ENCODE data around the gene VSTM4.

The VSTM4 gene

DNA sequence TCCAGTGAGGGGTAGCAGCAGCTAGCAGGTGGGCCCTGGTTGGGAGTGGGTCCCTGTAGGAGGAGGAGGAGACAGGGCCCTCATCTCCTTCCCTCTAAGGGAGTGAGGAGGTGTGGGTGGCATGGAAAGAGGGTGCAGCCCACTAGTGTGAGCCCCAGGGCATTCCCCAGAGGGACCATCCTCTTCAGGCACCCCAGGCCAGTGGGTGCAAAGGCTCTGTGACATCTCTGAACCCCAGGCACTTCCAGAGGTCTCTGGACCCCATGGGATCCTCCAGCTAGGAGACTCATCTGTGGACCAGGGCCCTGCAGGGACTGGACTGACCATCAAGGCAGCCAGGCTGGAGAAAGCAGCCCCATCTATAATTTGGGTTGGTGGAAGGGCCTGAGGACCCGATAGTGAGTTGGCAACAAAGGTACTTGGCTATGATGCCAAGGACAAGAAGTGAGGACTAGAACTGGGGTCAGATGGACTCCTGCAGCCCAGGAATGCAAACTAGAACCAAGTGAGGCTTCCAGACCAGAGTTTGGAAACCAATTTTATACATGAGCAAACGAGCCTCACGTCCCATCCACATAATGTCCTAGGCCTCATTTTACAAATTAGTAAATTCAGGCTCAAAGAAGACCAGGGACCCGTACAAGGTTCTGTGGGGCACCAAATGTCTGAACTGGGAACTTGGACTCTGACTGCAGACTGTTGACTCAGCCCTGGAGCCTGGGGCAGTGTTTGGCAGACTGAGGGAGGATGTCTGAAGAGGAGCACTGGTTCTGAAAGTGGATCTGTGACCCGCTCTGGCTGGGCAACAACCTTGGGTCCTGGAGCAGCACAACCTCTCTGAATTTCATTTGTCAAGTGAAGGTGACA is 1.4 kb upstream of the VSTM4 start:
- no peak for DNase-seq

DNA sequence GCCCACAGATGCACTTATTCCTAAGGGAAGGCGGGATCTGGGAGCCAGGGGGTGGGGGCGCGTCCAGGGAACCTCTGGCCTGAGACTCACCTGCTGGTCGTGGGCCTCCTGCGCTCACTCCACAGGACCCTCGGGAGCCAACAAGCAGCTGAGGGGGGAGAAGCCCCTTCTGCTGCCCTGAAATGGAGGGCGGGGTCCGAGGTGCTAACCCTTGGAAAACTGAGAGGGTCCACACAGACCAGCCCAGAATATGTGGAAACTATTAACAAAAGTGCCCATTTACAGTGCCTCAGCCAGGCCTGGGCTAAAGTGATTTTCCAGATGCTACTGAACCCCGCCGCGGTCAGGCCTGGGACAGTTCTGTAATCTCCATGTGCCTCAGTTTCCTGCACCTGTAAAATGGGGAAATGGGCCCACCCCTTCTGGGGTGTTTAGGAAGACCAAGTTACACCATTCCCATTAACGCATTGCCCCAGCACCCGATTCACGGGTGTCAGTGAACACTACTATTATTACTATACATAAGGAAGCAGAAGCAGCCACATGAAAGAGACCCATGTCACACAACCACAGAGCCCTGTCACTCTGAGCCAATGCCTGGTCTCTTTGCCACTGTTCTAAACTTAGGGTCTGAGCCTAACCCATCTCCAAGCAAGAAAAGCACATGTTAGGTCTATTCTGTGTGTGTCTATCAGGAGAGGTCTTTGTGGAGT is 630 bp upstream of the VSTM4 start:
- DNase-seq: no peak

DNA sequence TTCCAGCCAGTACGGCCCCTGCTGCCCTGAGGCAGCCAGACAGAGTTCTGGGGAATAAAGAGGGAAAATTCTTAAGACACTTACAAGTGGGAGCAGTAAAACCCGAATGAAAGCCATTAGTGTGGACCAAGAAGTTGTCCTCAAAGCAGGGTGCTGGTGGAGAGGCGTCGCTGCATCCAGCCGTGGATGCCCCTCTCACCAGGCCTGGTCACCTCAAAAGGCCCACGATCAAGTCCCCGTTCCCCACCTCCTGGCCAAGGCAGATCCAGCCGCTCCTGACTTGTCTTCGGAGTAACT is 656 bp downstream of the VSTM4 start:
- no peak for DNase-seq

DNA sequence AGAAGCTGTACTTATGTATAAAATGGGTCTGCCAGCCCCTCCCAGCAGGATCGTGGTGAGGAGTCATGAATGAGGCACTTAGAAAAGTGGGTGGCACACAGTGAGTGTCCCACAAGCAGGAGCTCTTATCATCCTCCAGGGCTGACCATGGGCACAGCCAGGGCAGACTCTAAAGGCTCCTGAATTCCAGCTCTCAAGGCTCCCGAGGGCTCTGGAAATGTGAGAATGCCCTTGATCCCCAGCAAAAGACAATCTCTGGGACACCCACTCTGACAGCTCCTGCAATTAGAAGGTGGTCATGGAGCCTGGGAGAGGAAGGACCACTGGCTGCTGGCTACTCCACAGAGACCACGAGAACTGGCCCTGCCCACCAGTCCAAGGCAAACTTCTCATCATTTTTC is 1.6 kb downstream of the VSTM4 start:
- no peak for DNase-seq

DNA sequence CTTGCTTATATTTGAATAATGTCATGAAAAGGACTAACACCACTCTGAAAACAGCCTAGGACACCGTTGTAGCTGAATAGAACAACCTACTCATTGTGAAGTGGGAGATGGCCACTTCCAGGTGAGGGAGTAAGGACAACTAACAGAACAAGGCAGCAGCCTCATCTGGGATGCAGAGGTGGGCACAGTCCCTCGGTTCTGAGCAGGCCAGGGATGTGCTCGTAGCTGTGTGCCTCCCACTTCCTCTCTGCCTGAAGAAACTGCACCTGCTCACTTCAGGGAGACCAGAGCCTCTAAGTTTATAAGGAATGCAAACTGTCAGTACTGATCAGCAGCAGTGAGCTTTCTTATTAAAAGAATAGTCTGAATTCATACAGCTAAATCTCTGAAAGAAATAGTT is 2.5 kb downstream of the VSTM4 start:
- DNase-seq: no peak

DNA sequence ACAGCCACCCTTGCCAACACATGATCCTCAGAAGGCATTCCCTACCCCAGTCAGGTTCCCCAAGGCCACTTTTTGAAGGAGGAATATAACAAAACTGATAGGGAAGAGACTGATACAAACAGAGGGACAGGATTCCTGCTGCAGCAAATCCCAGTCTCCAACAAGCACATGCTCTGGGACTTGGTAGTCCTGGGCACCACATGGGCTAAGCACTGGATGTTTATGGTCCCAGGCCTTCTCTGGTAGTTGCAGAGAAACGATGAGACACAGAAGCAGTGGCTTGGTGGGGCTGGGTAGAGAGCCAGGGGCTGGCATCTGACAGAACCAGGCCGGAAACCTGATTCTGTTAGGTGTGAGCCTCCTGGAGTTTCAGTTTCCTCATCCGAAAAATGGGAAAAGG is 3.2 kb downstream of the VSTM4 start:
- DNase-seq: no peak

DNA sequence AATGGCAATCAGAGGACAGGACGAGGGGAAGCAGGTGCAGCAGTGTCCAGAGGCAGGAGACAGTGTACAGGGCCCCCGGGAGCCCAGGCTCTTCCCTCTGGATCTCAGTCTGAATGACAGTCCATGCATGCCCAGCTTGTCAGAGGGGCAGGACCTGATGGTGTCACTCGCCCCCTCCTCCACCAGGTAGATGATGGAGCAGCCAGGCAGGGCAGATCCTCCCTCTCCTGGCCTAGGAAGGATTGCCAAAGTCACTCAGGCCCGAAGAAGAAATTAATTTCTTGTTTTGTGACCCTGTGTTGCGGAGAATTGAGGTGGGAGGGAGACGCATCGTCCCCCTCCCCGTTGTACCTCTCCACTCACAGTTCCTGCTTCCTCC is 4.0 kb downstream of the VSTM4 start:
- no peak for DNase-seq

DNA sequence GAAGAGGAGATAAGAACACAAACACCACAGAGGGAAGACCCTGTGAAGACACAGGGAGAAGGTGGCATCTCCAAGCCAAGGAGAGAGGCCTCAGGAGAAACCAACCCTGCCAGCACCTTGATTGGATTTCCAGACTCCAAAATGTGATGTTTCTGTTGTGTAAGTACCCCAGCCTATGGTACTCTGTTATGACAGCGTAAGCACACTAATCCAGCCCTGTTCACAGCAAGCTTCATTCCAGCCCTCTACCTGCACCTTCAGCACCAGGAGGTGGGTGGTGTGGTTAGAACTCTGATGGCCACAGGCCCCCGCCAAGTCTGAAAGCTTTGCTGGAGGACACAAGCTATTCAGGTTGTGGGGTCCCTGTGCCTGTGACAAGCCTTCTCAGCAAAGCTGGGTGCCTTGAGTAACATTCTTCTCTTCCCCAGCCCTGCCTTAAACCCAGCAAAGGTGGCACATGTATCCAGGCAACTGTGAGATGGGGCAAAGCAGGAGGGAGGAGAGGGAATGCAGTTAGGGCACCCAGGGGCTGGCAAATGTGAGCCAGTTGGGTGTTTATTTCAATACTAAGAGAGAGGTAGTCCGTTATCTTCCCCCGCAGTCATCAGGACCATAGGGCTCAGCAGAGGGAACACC is 4.5 kb downstream of the VSTM4 start:
- DNase-seq: no peak

DNA sequence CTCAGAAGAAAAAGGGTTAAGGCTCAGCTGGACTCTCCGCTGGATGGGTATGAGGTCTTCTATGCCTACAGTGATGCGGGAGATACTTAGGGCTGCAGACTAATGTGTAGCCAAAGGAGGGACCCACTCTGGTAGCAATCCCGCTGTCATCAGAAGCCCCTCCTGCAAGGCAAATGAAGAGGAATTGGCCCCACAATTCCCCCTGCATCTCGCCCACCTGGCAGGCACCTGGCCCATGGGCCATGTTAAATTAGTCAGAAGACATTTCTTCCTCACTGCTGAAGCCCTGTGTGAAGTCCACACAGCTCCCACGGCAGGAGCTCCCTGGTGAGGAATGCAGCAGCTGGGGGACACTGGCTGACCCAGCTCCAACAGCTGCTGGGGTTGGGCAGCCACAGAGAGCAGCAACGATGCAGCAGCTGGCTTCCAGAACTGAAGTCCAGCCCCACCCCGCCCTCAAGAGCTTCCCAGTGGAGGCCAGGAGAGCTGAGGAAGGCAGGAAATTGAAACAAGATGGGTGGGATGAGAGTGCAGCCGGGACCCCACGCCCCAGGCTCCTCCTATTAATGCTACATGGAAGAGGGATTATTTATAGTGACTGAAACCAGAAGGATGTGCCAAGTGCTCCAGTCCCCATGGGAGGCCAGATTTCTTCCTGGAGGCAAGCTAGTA is 5.5 kb downstream of the VSTM4 start:
- DNase-seq: no peak

DNA sequence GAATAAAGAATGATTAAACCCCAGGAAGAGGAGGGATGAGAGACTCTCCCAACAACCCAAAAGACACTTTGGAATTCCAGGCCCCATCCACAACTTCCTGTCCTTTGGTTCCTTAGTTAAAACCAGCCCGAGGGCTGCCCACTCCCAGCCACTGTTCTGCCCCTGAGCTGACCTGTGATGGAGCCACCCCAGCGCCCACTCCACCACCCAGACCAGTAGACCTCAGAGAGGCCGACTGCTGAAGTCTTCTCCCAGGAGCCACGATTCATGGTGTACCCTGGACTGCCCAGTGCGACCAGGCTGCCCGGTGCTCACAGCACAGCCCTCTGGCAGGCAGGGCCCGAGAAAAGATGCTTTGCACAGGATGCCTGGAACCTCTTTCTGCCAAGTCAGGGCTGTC is 6.7 kb downstream of the VSTM4 start:
- no peak for DNase-seq

DNA sequence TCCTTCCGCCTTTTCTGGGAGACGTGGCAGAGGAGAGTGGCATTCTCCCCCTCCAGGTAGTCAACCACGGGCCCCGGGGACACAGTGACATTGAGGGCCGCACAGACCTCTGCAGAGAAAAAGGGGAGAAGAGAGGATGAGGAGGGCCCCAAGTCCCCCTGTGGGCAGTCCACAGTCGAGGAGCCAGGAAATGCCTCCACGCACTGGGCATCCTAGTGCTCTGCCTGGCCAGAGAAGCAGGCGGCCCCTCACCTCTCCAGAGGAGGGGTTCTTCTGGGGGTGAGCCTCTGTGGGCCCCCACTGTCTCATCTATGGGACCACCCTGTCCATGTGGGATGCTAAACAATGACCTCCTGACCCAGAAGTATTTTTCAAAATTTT is 7.4 kb downstream of the VSTM4 start:
- no peak for DNase-seq

DNA sequence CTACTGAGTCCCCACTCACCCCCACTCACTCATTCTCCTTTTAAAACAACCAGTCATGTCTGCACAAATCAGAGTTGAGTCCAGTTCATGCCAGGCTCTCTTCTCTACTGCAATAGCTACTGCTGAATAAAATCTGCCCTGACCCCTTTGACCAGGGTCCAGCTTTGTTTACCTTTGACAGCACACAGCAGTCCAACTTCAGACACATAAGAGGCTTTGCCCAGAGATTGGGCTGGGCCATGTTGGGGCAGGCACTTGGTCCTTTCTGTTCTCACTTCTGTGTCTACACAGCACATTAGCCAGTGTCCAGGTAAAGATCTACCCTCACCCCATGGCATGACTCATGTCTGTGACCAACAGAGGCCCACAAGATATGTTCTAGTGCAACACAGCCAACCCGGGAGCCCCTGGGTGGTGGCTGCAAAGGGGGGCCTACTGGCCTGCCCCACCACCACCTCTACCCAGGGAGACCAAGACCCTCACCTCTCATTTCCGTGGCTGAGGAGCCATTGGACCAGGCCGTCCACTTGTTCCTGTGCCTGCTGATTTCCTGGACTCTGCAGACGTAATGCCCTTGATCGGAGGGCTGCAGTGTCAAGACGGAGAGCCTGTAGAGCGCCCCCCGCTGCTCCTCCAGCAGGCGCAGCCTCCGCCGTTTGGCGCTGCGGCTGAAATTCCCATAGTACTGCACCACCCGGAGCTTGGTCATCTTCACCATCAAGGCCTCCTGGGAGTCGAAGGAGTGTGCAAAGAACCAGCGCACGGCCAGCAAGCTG is 8.0 kb downstream of the VSTM4 start:
- no peak for DNase-seq

DNA sequence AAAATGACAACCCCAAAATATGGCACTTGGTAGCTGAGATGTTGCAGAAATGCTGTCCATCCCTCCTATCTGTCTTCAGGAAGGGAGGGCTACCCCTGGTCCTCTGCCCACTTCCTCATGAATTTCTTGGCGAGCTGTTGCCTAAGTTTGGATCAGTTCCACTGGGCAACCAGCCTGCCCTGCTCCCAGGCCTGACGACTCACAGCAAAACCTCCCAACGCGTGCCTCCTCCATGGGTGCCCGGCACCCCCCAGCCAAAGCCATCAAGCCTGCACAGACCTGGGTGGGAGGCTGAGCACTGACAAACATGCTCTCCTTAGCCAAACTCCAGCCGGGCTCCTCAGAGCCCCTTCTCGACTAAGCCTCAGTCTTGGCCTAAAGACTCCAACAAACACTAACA is 8.9 kb downstream of the VSTM4 start:
- DNase-seq: no peak

DNA sequence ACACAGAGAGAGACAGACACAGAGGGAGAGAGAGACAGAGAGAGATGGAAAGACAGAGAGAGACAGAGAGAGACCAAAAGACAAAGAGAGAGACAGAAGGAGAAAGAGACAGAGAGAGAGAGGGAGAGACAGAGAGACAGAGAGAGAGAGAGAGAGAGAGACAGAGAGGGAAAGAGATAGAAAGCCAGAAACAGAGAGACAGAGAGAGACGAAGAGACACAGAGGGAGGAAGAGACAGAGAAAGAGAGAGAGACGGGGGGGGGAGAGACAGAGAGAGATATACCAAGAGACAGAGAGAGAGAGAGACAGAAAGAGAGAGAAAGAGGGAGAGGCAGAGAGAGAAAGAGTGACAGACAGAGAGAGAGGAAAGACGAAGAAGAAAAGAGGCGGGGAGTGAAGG is 10.2 kb downstream of the VSTM4 start:
- no peak for DNase-seq

DNA sequence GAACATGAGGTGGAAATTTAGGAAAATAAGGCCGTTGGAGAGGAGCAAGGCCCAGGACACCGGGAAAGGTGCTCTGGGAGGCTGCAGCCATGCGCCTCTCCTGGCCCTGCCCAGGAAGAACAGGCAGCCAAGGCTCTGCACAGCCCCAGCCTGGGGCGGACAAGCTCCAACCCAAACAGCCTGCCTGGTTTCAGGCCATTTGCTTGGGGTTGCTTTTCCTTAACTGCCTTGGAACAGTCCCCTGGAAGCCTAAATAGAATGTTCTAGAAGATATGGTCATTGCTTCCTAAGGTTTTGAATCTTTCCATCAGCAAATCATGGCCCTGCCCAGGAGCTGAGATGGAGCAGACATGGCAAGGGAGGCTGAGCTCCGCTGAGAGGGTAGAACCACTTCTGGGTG is 11.0 kb downstream of the VSTM4 start:
- no peak for DNase-seq

DNA sequence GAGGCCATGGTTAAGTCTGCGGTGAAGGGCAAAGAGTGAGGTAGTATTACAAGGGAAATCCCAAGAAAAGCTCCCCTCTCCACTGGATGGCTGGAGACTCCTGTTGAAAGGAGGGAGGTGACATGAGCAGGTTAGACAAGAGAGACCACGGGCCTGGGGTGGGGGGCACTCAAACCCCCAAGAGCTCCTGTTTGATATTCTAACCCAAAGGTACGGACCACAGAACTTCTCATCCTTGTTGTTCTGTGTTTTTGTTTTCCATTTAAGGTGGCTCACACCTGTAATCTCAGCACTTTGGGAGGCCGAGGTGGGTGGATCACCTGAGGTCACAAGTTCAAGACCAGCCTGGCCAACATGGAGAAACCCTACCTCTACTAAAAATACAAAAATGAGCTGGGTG is 11.6 kb downstream of the VSTM4 start:
- DNase-seq: no peak

DNA sequence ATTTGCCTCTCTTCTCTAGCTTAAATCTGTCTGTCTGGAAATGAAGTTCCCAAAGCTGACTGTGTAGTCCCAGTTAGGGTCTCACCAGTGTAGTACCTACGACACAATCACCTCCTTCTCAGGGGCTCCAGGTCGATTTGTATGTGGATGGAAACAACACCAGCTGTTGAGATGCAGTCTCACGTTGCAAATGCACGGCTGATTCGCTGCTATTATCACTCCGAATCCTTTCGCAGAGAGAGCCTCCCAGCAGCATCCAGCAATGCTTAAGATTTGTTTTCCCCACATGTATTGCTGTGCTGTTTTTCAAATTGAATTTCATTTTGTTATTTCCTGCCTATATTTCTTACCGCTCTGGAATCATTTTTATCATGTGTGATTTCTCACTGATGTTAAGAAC is 16.3 kb downstream of the VSTM4 start:
- no peak for DNase-seq

DNA sequence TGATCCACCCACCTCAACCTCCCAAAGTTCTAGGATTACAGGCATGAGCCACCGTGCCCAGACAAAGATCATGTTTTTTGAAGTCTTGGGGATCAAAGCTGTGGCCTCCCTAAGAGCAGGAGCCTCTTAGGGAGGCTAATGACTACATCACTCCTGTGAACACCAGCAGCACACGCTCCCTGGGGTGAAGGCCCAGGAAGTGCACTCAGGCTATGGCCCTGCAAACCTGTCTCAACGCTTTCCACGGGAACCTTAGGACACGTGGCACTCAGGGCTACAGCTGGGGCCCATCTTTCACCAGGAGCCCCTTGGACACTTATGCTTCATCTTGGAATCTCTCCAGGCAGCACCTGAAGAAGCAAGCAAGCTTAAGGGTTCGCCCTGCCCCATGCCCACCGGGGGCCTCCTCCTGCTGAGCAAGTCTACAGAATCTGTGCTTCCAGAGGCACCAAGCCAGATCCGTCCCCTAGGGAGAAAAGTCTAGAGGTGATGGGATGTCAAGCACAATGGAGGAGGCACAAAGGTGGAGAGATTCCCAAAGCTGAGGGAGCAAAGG is 18.4 kb downstream of the VSTM4 start:
- no peak for DNase-seq

DNA sequence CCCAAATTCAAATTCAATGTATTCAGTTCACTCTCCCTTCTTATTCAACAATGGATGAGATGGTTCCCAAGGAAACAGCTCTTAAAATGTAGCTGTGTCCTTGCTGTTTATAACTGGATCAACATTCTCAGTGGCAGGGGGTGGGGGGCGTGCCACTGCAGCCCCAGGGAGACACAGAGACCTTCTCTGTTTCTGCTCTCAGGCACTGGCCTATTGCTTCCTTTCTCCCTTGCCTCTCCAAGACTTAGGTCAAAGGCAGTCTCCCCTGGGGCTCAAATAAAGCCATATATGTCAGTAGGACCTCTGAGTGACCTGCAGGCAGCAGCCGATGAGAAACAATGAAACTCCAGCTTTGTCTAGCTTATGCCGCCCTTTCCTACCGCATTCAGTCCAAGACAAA is 20.7 kb downstream of the VSTM4 start:
- DNase-seq: no peak

DNA sequence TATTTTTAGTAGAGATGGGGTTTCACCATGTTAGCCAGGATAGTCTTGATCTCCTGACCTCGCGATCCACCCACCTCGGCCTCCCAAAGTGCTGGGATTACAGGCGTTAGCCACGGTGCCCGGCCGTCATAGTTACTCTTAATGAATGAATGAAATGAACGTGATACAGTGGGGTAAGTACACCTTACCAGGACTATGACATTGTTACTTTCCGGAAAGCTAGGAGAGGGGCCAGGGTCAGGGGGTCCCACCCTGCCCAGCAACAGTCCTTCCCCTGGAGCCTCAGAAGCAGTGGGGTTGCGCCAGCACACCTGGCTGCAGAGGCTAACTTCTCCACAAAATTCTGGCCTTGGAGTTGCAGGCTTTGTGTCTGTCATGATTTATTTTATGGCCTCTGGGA is 21.4 kb downstream of the VSTM4 start:
- no peak for DNase-seq

DNA sequence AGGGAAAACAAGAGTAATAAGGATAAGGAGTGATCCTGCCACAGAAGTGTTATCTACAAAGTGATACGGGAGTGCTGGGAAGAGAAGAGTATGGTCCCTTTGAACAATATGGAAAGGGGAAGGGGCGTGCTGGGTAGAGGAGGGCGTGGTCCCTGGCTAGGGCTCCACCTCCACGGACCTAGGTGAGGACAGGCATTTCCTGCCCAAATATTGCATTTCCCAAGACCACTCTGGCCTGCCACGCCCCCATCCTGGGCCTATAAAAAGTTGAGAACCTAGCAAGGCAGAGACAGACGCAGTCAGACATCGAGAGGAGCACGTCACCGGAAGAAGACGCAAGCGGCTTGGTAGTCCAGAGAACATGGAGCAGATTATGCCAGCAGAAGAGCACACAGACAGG is 22.8 kb downstream of the VSTM4 start:
- DNase-seq: no peak

DNA sequence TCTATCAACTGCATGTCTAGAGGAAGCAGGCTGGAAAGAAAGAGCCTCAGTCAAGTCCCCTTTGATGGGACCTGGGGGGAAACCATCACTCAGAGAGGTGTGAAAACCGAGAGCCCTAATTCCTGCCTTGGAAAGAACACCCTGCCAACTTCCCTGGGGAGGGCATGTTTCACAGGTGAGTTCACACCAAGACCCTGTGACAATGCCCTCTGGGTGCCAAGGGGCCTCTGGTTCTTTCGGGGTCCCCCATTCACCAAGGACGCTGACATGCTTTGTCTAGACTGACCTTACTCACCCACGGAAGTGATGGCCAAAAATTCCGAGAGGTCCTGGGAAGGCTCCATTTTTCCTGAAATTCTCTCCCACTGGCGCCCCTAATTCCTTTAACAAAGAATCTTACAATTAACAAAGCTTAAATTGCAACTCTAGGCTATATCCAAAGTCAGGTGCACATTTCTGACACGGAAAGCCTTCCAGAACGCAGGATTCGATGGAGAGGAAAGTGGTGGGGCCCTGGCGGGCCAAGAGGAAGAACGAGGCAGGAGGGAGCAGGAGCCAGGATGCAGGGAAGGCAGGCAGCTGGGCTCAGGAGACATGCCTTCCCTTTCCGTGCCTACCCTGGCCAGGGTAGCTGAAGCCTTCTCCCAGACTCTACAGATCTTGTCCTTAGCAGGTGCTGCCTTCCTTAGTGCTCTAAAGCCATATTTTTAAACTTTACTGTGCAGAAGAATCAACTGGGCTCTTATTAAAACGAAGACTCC is 23.7 kb downstream of the VSTM4 start:
- DNase-seq: no peak
